HepG2 (cell line): Measurements from ENCODE around the gene NPTXR. TPM values are rescaled to one million over a fixed set of nuclear protein-coding genes. Genes with fewer than 3 reads are reported as not detected.

Experiments
- ATAC-seq: fragments of 200-7000 bp; cut with Tn5 transposase; 3 replicates; pipeline ENCODE4 v1.9.1; 2020; ENCODE audit warnings: mild to moderate bottlenecking, moderate library complexity
- BruUV-seq: library from RNA; stranded (reverse); fragments of 400-500 nt; replicated peaks from 2 replicates; lab custom pipeline; 2021; lab: Mats Ljungman, UMichigan
- CTCF ChIA-PET: fragments of 300-600 bp; formaldehyde crosslinking; extraction: SDS; loops from one replicate; lab custom pipeline; 2021; ENCODE audit warnings: low total read pairs, inconsistent platforms, low intra/inter-chr PET ratio; lab: Yijun Ruan, JAX
- POLR2A ChIA-PET: fragments of 350-600 bp; sonication (Branson Sonifier 250); formaldehyde crosslinking; loops from one replicate; lab custom pipeline; 2020; ENCODE audit warnings: antibody characterized with exemption, inconsistent platforms; lab: Yijun Ruan, JAX
- DNase-seq: peaks from one replicate; pipeline ENCODE4 v3.0.0-alpha.2; 2015; ENCODE audit warnings: low spot score
- FAIRE-seq: peaks from 3 replicates; lab custom pipeline; 2011; peaks lifted over from hg19 to GRCh38; lab: Jason Lieb, UNC
- H2AFZ ChIP-seq: one replicate; pipeline ENCODE4 v1.6.1; 2011; ENCODE audit warnings: low read length, inconsistent platforms
- H3K27ac ChIP-seq: fragments of 300-600 bp; 3 replicates; pipeline ENCODE4 v1.8.0; 2011; ENCODE audit warnings: mixed run types, mild to moderate bottlenecking, mixed read lengths, low read length, inconsistent platforms; ENCODE audit not compliant: insufficient read depth; ENCODE audit errors: extremely low read length
- H3K27me3 ChIP-seq, 2 experiments: fragments of 200-600 bp in 1 of 2; 2 replicates in 1 of 2; 3 replicates in 1 of 2; pipeline versions ENCODE4 v1.6.0 to v1.8.0; 2011; ENCODE audit warnings: low read length in 2 of 2, mild to moderate bottlenecking in 2 of 2, moderate library complexity in 2 of 2, inconsistent platforms in 1 of 2; ENCODE audit not compliant: insufficient read depth in 2 of 2, control insufficient read depth in 1 of 2
- H3K36me3 ChIP-seq, 2 experiments: fragments of 200-600 bp in 1 of 2; replicated peaks in 1 of 2; 2 replicates in 1 of 2; 3 replicates in 1 of 2; pipeline versions ENCODE4 v1.5.1 to v1.8.0; 2011; ENCODE audit warnings: low read length in 2 of 2, inconsistent platforms in 1 of 2; ENCODE audit not compliant: insufficient read depth in 2 of 2, control insufficient read depth in 1 of 2
- H3K4me1 ChIP-seq: 2 replicates; pipeline ENCODE4 v1.5.1; 2012; ENCODE audit warnings: low read length, inconsistent platforms; ENCODE audit not compliant: insufficient read depth
- H3K4me2 ChIP-seq: 2 replicates; pipeline ENCODE4 v1.6.0; 2011; ENCODE audit warnings: low read depth, low read length, inconsistent platforms
- H3K4me3 ChIP-seq, 3 experiments: fragments of 200-600 bp in 1 of 3; sonication (generic), shearing (Covaris generic) in 1 of 3; replicated peaks in 1 of 3; 2 replicates each; pipeline ENCODE4 v1.5.1; 2011 to 2016; ENCODE audit warnings: low read length in 3 of 3, inconsistent platforms in 2 of 3, low read depth in 2 of 3, mild to moderate bottlenecking in 2 of 3, control low read depth in 1 of 3, mixed read lengths in 1 of 3; ENCODE audit not compliant: insufficient read depth in 1 of 3
- H3K79me2 ChIP-seq: one replicate; pipeline ENCODE4 v1.6.1; 2011; ENCODE audit warnings: low read length, inconsistent platforms; ENCODE audit not compliant: insufficient read depth
- H3K9ac ChIP-seq: 2 replicates; pipeline ENCODE4 v1.6.0; 2011; ENCODE audit warnings: mild to moderate bottlenecking, low read depth, low read length, inconsistent platforms; ENCODE audit not compliant: insufficient read depth
- H3K9me3 ChIP-seq: 2 replicates; pipeline ENCODE4 v1.5.1; 2012; ENCODE audit warnings: mild to moderate bottlenecking, low read length
- H4K20me1 ChIP-seq: 2 replicates; pipeline ENCODE4 v1.6.0; 2011; ENCODE audit warnings: inconsistent platforms, mild to moderate bottlenecking, low read length, moderate library complexity; ENCODE audit not compliant: insufficient read depth
- ARID2 ChIP-seq: sonication (generic); formaldehyde crosslinking; IDR thresholded peaks from 2 replicates; pipeline ENCODE4 v1.8.1; 2022; ENCODE audit warnings: mild to moderate bottlenecking, missing genetic modification reagents, borderline replicate concordance
- KDM4B ChIP-seq: sonication (generic); formaldehyde crosslinking; IDR thresholded peaks from 2 replicates; pipeline ENCODE4 v1.4.0; 2020; ENCODE audit warnings: missing genetic modification reagents
- MXD4 ChIP-seq: IDR thresholded peaks from 2 replicates; pipeline ENCODE4 v1.6.1; 2016; ENCODE audit warnings: mild to moderate bottlenecking, missing biosample characterization, missing genetic modification reagents
- NFE2L2 ChIP-seq: fragments of 150-350 bp; IDR thresholded peaks from 2 replicates; pipeline ENCODE4 v1.6.1; 2014; ENCODE audit warnings: low read length
- NFYC ChIP-seq: IDR thresholded peaks from 2 replicates; pipeline ENCODE4 v1.6.1; 2016; ENCODE audit warnings: missing genetic modification reagents, missing compliant biosample characterization
- NKX3-1 ChIP-seq: sonication (generic); formaldehyde crosslinking; IDR thresholded peaks from 2 replicates; pipeline ENCODE4 v1.5.0; 2020; ENCODE audit warnings: missing genetic modification reagents
- SIX1 ChIP-seq: sonication (generic); formaldehyde crosslinking; IDR thresholded peaks from 2 replicates; pipeline ENCODE4 v1.4.0; 2020; ENCODE audit warnings: missing genetic modification reagents, borderline replicate concordance
- THYN1 ChIP-seq: sonication (generic); formaldehyde crosslinking; IDR thresholded peaks from 2 replicates; pipeline ENCODE4 v1.8.1; 2023; ENCODE audit warnings: low read depth, mild to moderate bottlenecking, moderate library complexity, missing genetic modification reagents, borderline replicate concordance
- ZNF616 ChIP-seq: sonication (generic); formaldehyde crosslinking; IDR thresholded peaks from 2 replicates; pipeline ENCODE4 v1.5.0; 2020; ENCODE audit warnings: low read depth, mild to moderate bottlenecking, missing genetic modification reagents
- ZNF670 ChIP-seq: sonication (generic); formaldehyde crosslinking; IDR thresholded peaks from 2 replicates; pipeline ENCODE4 v1.8.0; 2022; ENCODE audit warnings: mild to moderate bottlenecking, missing genetic modification reagents, borderline replicate concordance
- ZNF678 ChIP-seq: sonication (generic); formaldehyde crosslinking; IDR thresholded peaks from 2 replicates; pipeline ENCODE4 v1.4.0; 2020; ENCODE audit warnings: mild to moderate bottlenecking, missing genetic modification reagents
- ZNF724P ChIP-seq: sonication (generic); formaldehyde crosslinking; IDR thresholded peaks from 2 replicates; pipeline ENCODE4 v1.8.0; 2022; ENCODE audit warnings: missing genetic modification reagents, borderline replicate concordance
- ZNF75D ChIP-seq: sonication (generic); formaldehyde crosslinking; IDR thresholded peaks from 2 replicates; pipeline ENCODE4 v1.8.1; 2023; ENCODE audit warnings: missing genetic modification reagents, mild to moderate bottlenecking, borderline replicate concordance
- ZSCAN12 ChIP-seq: sonication (generic); formaldehyde crosslinking; IDR thresholded peaks from 2 replicates; pipeline ENCODE4 v1.9.0; 2021; ENCODE audit warnings: mild to moderate bottlenecking, missing genetic modification reagents
- ZSCAN31 ChIP-seq: sonication (generic); formaldehyde crosslinking; IDR thresholded peaks from 2 replicates; pipeline ENCODE4 v1.5.0; 2020; ENCODE audit warnings: low read depth, mild to moderate bottlenecking, missing genetic modification reagents
- WGBS: methylation state at CpG from one replicate; pipeline ENCODE4 v1.1.6; 2017; ENCODE audit warnings: low lambda C conversion rate; 5-methylcytosine and 5-hydroxymethylcytosine counted together
- in situ Hi-C: cut with HindIII; loops from 2 replicates; pipeline ENCODE4 v1.10.0; 2017; ENCODE audit warnings: low pct_unique_long_range_greater_than_20kb; ENCODE audit not compliant: extremely low pct_ligation_motif_present
- intact Hi-C: fragments of 100-400 bp; cut with micrococcal nuclease; formaldehyde crosslinking; loops from one replicate; pipeline ENCODE4 v1.10.0; 2022; ENCODE audit not compliant: unreplicated experiment
- polyA plus RNA-seq, 8 experiments: library from polyadenylated mRNA; depleted of rRNA in 3 of 8; stranded (reverse) in 7 of 8; unstranded in 1 of 8; fragments of >200 nt; fragmentation: Illumina TruSeq in 4 of 8; extraction: Trizol in 4 of 8; gene quantifications; 2 replicates each; pipeline versions ENCODE4 v1.2.1 to v1.2.3, GENCODE V29; 2011 to 2016; ENCODE audit warnings: low read depth in 4 of 8, missing spikeins in 1 of 8, mixed read lengths in 1 of 8; ENCODE audit not compliant: insufficient read depth in 1 of 8
- total RNA-seq, 5 experiments: library from RNA; depleted of rRNA; stranded (reverse); fragments of >200 nt; fragmentation: Illumina TruSeq; extraction: Trizol; gene quantifications; 2 replicates each; pipeline ENCODE4 v1.2.3, GENCODE V29; 2016; ENCODE audit warnings: low read depth in 1 of 5
- TF ChIP-seq, protein P1 (sequence below): sonication (generic); formaldehyde crosslinking; IDR thresholded peaks from 2 replicates; pipeline ENCODE4 v1.9.0; 2021; ENCODE audit warnings: missing genetic modification reagents, mild to moderate bottlenecking, borderline replicate concordance
- TF ChIP-seq, protein P2 (sequence below): sonication (generic); formaldehyde crosslinking; IDR thresholded peaks from 2 replicates; pipeline ENCODE4 v1.4.0; 2020; ENCODE audit warnings: missing genetic modification reagents

Gene NPTXR
- total and polyA plus RNA-seq, 2 of the 13 experiments (the other 11 are each of a cell fraction or from before 2014, with no cell fraction given) = 2.6 to 4.8 TPM

DNA sequence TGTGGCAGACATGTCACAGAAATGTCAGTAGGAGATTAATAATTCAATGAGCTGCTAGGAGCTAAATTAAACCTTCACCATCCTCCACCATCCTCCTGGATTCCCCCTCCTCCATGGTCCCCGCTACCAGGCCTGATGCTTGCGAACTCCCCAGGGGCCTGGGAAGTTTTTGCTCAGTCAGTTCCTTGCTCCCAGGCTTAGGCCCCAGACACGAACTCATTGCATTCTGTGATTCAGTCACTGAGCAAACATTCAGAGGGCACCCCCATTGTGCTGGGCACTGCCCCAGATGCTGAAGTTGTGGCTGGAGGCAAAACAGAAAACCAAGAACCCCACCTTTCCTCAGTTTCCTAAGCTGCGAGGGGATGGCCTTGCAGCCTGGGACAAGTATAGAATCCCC is 14.3 kb downstream of the NPTXR start:
- no peaks in the 10 kb centered on the region for H3K36me3 ChIP-seq
- CTCF ChIA-PET = no interaction called here
- TF ChIP-seq MXD4 = no peak
- no peak for FAIRE-seq
- WGBS = 74% methylated on average over 3 of the region's 4 CpGs
- no peak overlapping the region for H2AFZ ChIP-seq
- no peaks in the 10 kb centered on the region for H3K79me2 ChIP-seq
- POLR2A ChIA-PET = no interaction called here
- no peak overlapping the region for H3K4me2 ChIP-seq
- H3K9ac ChIP-seq = no peak overlapping the region
- H3K27me3 ChIP-seq = no peaks in the 10 kb centered on the region
- H4K20me1 ChIP-seq = no peaks in the 10 kb centered on the region; the same call in 1 of the 2 replicates
- no peak for DNase-seq
- intact Hi-C loops = no loop called here
- BruUV-seq = no TSS peak
- ATAC-seq = no peak
- no peak overlapping the region for H3K4me3 ChIP-seq
- in situ Hi-C loops = no loop called here
- no peaks in the 10 kb centered on the region for H3K4me1 ChIP-seq
- no peak overlapping the region for H3K27ac ChIP-seq
- no peaks in the 10 kb centered on the region for H3K9me3 ChIP-seq

DNA sequence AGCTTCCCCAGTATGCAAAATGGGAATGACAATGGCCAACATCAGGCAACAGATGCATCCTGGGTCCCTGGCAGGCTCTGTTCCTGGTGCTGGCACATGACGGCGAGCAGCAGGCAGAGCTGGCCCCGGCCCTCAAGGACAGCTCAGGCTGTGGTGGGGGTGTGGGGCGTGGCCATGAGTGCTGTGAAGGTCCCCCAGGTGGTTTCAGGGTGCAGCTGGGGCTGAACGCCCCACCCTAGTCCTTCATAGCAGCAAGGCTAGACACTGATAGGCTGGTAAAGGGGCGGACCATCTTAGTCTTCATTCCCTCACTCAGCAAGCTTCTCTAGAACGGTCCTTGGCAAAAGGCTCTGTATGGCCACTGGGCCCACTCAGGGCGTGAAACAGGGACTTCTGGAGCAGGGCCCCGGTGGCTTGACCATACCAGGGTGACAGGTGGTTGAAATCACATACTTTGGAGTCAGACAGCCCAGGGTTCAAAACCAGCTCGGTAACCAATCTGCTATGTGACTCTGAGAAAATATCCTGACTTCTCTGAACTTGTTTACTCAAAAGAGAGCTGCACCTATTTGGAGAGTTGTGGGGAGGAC is 15.1 kb downstream of the NPTXR start:
- DNase-seq = no peak
- no peak for FAIRE-seq
- in situ Hi-C loops = no loop called here
- H3K27me3 ChIP-seq = no peaks in the 10 kb centered on the region
- no peak overlapping the region for H3K4me2 ChIP-seq
- no peak for ATAC-seq
- no peaks in the 10 kb centered on the region for H4K20me1 ChIP-seq
- no peak overlapping the region for H3K4me3 ChIP-seq
- ChIA-PET CTCF (no interaction called here), POLR2A (no interaction called here)
- H2AFZ ChIP-seq = no peak overlapping the region
- no peaks in the 10 kb centered on the region for H3K9me3 ChIP-seq
- BruUV-seq = no TSS peak
- no peaks in the 10 kb centered on the region for H3K4me1 ChIP-seq
- H3K79me2 ChIP-seq = no peaks in the 10 kb centered on the region
- intact Hi-C loops = no loop called here
- H3K9ac ChIP-seq = no peak overlapping the region
- WGBS = 63% methylated on average over 5 of the region's 10 CpGs
- H3K36me3 ChIP-seq = no peaks in the 10 kb centered on the region
- no peak overlapping the region for H3K27ac ChIP-seq
- TF ChIP-seq KDM4B (no peak), NKX3-1 (CRISPR knock-in tag) (no peak), ZNF75D (CRISPR knock-in tag) (no peak), ZNF724P (CRISPR knock-in tag) (no peak), NFYC (CRISPR knock-in tag) (no peak), ARID2 (CRISPR knock-in tag) (no peak), ZSCAN12 (CRISPR knock-in tag) (no peak), THYN1 (no peak), ZSCAN31 (CRISPR knock-in tag) (no peak), ZNF616 (CRISPR knock-in tag) (no peak), SIX1 (CRISPR knock-in tag) (no peak), ZNF670 (no peak), ZNF678 (CRISPR knock-in tag) (no peak), NFE2L2 (no peak)
- TF ChIP-seq, protein P1, sequence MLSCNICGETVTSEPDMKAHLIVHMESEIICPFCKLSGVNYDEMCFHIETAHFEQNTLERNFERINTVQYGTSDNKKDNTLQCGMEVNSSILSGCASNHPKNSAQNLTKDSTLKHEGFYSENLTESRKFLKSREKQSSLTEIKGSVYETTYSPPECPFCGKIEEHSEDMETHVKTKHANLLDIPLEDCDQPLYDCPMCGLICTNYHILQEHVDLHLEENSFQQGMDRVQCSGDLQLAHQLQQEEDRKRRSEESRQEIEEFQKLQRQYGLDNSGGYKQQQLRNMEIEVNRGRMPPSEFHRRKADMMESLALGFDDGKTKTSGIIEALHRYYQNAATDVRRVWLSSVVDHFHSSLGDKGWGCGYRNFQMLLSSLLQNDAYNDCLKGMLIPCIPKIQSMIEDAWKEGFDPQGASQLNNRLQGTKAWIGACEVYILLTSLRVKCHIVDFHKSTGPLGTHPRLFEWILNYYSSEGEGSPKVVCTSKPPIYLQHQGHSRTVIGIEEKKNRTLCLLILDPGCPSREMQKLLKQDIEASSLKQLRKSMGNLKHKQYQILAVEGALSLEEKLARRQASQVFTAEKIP (CRISPR knock-in tag) = no peak
- TF ChIP-seq, protein P2, sequence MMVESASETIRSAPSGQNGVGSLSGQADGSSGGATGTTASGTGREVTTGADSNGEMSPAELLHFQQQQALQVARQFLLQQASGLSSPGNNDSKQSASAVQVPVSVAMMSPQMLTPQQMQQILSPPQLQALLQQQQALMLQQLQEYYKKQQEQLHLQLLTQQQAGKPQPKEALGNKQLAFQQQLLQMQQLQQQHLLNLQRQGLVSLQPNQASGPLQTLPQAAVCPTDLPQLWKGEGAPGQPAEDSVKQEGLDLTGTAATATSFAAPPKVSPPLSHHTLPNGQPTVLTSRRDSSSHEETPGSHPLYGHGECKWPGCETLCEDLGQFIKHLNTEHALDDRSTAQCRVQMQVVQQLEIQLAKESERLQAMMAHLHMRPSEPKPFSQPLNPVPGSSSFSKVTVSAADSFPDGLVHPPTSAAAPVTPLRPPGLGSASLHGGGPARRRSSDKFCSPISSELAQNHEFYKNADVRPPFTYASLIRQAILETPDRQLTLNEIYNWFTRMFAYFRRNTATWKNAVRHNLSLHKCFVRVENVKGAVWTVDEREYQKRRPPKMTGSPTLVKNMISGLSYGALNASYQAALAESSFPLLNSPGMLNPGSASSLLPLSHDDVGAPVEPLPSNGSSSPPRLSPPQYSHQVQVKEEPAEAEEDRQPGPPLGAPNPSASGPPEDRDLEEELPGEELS (CRISPR knock-in tag) = no peak
